IMR-90 (cell line): Measurements from ENCODE around the gene CTBP2. TPM values are rescaled to one million over a fixed set of nuclear protein-coding genes. Genes with fewer than 3 reads are reported as not detected.

Experiments
- BHLHE40 ChIP-seq: fragments of 150-350 bp; IDR thresholded peaks from 2 replicates; pipeline ENCODE4 v1.6.1; 2016; ENCODE audit warnings: mild to moderate bottlenecking, low read depth, low read length
- MAFK ChIP-seq: IDR thresholded peaks from 2 replicates; pipeline ENCODE4 v1.6.1; 2012; ENCODE audit warnings: low read depth, low read length, improper control_type of control experiment
- MAZ ChIP-seq: IDR thresholded peaks from 2 replicates; pipeline ENCODE4 v1.6.1; 2012; ENCODE audit warnings: low read depth, mild to moderate bottlenecking, low read length, improper control_type of control experiment, moderate library complexity, borderline replicate concordance
- RCOR1 ChIP-seq: IDR thresholded peaks from 2 replicates; pipeline ENCODE4 v1.6.1; 2012; ENCODE audit warnings: mild to moderate bottlenecking, low read length, improper control_type of control experiment; ENCODE audit not compliant: insufficient replicate concordance
- polyA plus RNA-seq, 3 experiments: library from polyadenylated mRNA; depleted of rRNA; stranded (reverse); fragments of >200 nt; gene quantifications; 2 replicates each; pipeline ENCODE4 v1.2.3, GENCODE V29; 2012; ENCODE audit warnings: low replicate concordance in 1 of 3
- total RNA-seq: library from RNA; depleted of rRNA; stranded (reverse); fragments of >200 nt; gene quantifications from 2 replicates; pipeline ENCODE4 v1.2.3, GENCODE V29; 2012

CTBP2 gene
- total and polyA plus RNA-seq, 2 of the 4 experiments (the other 2 are of a cell fraction), result 81.0 to 86.6 TPM

GRCh38 chr10:124999433-125000365, 160.7 kb downstream of the CTBP2 start (continued):
- no peak for TF ChIP-seq RCOR1
- TF ChIP-seq MAZ, result no peak
- no peak for TF ChIP-seq MAFK
- TF ChIP-seq BHLHE40, result peak; percentile 50; the same call in 1 of the 2 replicates
